ENCODE data around the gene SEMA6D.

Gene SEMA6D

DNA sequence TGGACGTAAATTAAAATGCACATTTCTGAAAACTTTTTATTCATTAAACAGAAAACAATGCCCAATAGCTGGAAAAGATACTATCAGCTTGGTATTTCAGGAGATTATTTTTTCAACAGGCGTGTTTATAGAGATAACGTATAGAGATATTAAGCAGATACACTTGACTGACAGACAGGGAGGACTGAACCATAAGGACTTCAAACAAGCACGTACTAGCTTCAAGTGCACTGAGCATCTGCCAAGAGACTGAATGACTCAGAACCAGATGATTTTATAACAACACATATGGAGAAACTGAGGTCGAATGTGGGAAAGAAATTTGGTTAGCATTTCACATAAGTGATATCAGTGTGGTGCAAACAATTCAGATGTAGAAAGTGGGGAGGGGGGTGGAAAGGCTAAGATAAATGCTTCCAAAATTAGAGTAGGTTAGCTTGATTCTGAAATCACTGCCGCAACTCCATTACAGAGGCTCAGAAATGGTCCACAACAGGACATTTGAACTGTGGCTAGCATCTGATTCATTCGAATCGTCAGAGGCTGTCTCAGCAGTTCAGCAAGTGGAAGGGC lies 103.5 kb downstream of the SEMA6D start:
- no peaks in the 10 kb centered on the region for H3K27me3 ChIP-seq
- no peak overlapping the region for H3K27ac ChIP-seq
- intact Hi-C loops (cut with DNase I; ENCODE audit: low total_unique reads), result no loop called here
- TF ChIP-seq, protein P1, sequence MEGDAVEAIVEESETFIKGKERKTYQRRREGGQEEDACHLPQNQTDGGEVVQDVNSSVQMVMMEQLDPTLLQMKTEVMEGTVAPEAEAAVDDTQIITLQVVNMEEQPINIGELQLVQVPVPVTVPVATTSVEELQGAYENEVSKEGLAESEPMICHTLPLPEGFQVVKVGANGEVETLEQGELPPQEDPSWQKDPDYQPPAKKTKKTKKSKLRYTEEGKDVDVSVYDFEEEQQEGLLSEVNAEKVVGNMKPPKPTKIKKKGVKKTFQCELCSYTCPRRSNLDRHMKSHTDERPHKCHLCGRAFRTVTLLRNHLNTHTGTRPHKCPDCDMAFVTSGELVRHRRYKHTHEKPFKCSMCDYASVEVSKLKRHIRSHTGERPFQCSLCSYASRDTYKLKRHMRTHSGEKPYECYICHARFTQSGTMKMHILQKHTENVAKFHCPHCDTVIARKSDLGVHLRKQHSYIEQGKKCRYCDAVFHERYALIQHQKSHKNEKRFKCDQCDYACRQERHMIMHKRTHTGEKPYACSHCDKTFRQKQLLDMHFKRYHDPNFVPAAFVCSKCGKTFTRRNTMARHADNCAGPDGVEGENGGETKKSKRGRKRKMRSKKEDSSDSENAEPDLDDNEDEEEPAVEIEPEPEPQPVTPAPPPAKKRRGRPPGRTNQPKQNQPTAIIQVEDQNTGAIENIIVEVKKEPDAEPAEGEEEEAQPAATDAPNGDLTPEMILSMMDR (IDR thresholded peaks at IDR 0.05), result no peak
- peaks cover 0 to 5% (median 0%) of the 10 kb centered on the region in 4 donors for H3K4me1 ChIP-seq
- no peaks in the 10 kb centered on the region for H3K9me3 ChIP-seq
- DNase-seq, result no peak
- no peaks in the 10 kb centered on the region for H3K36me3 ChIP-seq
- H3K4me3 ChIP-seq, result no peak overlapping the region

DNA sequence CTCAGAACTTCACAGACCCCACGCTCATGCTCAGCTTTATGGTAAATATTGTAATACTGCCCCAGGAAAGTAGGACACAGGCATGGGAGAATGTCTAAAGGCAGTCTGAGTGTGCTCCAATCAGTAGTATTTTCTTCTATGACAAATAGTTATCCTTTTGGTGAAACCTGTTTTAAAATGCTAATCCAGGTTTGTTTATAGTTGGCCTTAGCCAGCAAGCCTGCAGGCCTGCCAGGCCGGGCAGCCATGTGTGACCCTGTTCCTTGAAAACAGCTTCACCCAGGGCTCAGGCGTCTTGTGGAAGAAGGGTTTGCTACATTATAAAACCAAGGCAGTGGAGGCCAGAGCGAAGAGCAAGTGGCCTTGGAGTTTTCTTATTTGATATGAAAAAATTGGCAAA lies 104.7 kb downstream of the SEMA6D start:
- Histone ChIP-seq H3K27me3 (no peaks in the 10 kb centered on the region), H3K4me3 (no peak overlapping the region), H3K36me3 (no peaks in the 10 kb centered on the region), H3K4me1 (peaks cover 0 to 5% (median 0%) of the 10 kb centered on the region in 4 donors), H3K27ac (no peak overlapping the region), H3K9me3 (no peaks in the 10 kb centered on the region)
- intact Hi-C loops (cut with DNase I; ENCODE audit: low total_unique reads), result no loop called here
- TF ChIP-seq, protein P1 (IDR thresholded peaks at IDR 0.05), result no peak
- no peak for DNase-seq

All from tibial artery (tissue), 4 donors.